ENCODE data around the gene FBXO48.
"Not testable (repeated sequence)": the region's sequence is repeated elsewhere in the genome, so short reads cannot be mapped to it uniquely, and the experiment has no call there.

Gene FBXO48

GRCh38 chr2:68467077-68467960 lies at the start of gene FBXO48, which contains the start of gene APLF:
Gene FBXO48 (minus strand): TSS chr2:68467294. CDS start chr2:68465145, 2,149 bp downstream.
Gene APLF (plus strand): TSS chr2:68467585. CDS start chr2:68467732, 147 bp downstream.
- DNase-seq (ENCODE audit: low read depth): peak; percentile 100

DNA sequence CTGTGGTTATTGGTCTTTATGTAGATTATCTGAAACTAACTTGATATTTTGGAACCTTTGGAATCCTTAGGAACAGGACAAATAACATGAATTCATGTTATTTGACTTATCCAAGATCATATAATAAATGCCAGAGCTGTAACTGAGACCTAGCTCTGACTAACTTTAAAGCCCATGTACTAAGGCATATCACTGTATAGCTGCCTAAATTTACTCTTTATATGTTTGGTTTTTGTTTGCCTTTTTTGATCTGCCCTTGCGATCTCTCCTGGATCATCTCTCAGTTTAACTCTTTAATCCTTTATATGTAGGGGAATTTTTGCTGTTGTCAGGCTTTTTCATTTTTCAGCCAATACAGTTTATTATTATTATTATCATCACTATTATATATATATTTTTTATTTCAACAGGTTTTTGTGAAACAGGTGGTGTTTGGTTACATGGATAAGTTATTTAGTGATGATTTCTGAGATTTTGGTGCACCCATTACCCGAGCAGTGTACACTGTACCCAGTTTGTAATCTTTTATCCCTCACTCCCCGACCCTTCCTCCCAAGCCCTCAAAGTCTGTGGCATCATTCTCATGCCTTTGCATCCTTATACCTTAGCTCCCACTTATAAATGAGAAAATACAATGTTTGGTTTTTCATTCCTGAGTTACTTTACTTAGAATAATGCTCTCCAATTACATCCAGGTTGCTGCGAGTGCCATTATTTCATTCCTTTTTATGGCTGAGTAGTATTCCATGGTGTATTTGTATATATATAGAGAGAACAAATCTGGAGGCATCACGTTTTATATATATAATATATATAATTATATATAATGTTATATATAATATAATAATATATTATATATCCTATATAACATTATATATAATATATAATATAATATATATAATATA lies 49.2 kb upstream of the FBXO48 start:
- DNase-seq (ENCODE audit: low read depth): no peak

- no peak for DNase-seq (ENCODE audit: low read depth)
Measured at GRCh38 chr2:68514316-68514929, 47.3 kb upstream of the FBXO48 start.

GRCh38 chr2:68512966-68513365 lies 45.9 kb upstream of the FBXO48 start:
- DNase-seq (ENCODE audit: low read depth): no peak

- DNase-seq (ENCODE audit: low read depth): no peak
Measured at GRCh38 chr2:68512326-68512725, 45.2 kb upstream of the FBXO48 start.

DNA sequence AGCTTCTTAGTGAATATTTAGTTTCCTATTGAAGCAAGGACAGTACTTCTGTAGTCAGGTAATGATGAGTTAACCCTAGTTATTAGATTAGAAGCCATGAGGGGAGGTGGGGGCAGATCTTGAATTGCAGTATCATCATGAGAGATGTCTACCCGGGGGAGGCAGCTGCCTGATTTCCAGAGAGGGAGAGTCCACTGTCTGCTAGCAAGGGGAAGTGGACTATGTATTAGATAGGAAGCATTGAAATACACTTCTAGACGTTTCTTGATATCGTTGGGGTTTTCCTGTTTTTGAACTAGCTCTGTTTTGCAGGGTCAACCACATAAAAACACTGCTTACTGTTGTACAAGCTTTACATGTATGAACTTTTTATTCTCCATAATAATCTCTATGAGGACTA lies 39.1 kb upstream of the FBXO48 start:
- DNase-seq (ENCODE audit: low read depth): no peak

DNA sequence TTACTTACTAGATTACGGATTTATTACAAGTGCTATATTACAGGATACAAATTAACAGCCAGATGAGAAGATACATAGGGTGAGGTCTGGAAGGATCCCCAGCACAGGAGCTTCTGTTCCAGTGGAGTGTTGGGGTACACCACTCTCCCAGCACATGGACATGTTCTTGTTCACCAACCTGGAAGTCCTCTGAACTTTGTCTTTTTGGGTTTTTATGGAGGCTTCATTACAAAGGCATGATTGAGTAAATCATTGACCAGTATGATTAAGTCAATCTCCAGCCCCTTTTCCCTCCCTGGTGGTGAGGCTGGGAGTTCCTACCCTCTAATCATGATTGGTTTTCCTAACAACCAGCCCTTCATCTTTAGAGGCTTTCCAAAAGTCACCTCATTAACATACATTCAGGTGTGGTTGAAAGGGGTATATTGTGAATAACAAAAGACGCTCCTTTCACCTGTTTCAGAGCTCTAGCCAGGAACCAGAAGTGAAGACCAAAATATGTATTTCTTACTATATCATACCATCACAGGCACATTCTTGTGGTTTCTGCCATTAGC lies 38.6 kb upstream of the FBXO48 start:
- no peak for DNase-seq (ENCODE audit: low read depth)

DNA sequence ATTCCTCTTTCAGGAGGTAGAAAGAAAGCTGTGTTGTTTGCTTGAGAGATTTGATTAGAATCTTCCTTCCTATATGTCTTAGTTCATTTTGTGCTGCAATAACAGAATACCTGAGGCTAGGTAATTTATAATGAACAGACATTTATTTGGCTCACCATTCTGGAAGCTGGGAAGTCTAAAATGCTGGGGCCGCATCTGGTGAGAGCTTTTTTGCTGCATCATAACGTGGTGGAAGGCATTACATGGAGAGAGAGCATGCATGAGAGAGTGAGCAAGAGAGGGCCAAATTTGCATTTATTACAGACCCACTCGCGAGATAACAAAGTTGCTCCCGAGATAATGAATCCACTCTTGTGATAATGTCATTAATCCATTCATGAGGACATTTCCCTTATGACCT lies 34.7 kb upstream of the FBXO48 start:
- no peak for DNase-seq (ENCODE audit: low read depth)

- DNase-seq (ENCODE audit: low read depth): no peak
Measured at GRCh38 chr2:68500649-68501048, 33.6 kb upstream of the FBXO48 start.

DNA sequence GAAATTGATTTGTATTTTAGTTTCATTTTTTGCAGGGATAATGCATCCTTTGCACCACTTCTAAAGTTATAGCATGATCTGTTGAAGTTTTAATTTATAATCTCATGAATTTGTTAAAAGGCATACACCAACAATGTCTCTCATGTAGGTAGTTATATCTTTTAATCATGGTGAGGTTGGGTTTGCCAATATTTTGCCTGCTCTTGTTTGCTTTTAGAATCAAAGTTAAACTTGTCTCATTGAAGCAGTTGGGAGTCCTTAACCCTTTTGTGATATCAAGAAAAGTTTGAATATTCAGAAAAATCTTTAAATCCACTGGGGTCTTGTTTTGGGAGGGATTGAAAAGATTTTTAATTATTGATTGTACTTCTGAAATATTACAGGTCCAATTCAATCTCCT lies 32.0 kb upstream of the FBXO48 start:
- no peak for DNase-seq (ENCODE audit: low read depth)

DNA sequence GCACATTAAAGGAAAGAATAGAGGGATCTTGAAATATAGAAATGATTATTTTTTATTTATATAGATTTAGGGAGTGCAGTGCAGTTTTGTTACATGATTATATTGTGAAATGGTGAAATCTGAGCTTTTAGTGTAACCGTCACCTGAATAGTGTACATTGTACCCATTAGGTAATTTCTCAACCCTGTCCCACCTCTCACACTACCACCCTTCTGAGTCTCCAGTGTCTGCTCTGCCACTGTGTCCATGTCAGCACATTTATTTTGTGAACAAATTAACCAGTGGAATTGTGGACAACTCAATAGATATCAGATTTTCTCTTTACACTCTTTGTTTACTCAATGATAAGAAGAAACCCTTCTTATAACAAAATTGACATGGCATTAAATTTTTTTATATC lies 24.5 kb upstream of the FBXO48 start:
- DNase-seq (ENCODE audit: low read depth): no peak

GRCh38 chr2:68489282-68489681 lies 22.2 kb upstream of the FBXO48 start:
- no peak for DNase-seq (ENCODE audit: low read depth)

- not testable (repeated sequence) for DNase-seq (ENCODE audit: low read depth)
Measured at GRCh38 chr2:68488605-68489004, 21.5 kb upstream of the FBXO48 start.

GRCh38 chr2:68487773-68488355 lies 20.8 kb upstream of the FBXO48 start:
- peak; percentile 31 for DNase-seq (ENCODE audit: low read depth)

GRCh38 chr2:68483011-68483410 lies 15.9 kb upstream of the FBXO48 start:
- no peak for DNase-seq (ENCODE audit: low read depth)

- no peak for DNase-seq (ENCODE audit: low read depth)
Measured at GRCh38 chr2:68482296-68482820, 15.3 kb upstream of the FBXO48 start.

- DNase-seq (ENCODE audit: low read depth): no peak
Measured at GRCh38 chr2:68478688-68479087, 11.6 kb upstream of the FBXO48 start.

DNA sequence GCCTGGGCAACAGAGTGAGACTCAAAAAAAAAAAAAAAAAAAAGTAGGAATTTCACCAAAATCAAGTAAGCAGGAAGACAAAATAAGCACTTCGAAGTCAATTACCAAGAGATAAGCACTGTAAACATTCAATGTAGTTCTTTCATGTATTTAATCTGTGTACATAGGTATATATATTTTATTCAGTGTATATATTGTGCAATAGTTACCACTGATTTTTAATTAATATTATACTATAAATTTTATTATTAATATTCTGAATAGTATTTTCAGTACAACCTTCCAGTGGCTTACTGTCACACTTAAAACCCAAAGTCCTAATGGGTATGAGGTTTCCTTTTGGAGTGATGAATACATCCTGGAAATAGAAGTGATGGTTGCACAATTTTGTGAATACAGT lies 9.4 kb upstream of the FBXO48 start:
- DNase-seq (ENCODE audit: low read depth): no peak

GRCh38 chr2:68475576-68475975 lies 8.5 kb upstream of the FBXO48 start:
- no peak for DNase-seq (ENCODE audit: low read depth)

DNA sequence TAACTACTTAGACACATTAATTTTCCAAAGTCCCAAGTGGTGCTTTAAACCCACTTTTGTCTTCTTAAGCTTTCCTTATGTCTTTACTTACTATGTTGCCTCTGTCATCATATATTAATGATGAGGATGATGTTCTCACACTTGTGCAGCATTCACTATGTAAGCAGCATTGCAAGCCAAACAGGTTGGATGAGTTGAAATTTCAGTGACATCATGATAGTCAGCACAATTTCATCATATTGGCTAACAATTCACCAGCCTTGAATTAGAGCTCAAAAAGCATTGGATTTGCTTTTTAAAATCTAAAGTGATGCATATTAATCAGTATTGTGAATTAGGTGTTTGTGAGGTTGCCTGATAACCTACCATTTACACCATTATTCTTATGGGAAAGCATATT lies 8.0 kb upstream of the FBXO48 start:
- no peak for DNase-seq (ENCODE audit: low read depth)

DNA sequence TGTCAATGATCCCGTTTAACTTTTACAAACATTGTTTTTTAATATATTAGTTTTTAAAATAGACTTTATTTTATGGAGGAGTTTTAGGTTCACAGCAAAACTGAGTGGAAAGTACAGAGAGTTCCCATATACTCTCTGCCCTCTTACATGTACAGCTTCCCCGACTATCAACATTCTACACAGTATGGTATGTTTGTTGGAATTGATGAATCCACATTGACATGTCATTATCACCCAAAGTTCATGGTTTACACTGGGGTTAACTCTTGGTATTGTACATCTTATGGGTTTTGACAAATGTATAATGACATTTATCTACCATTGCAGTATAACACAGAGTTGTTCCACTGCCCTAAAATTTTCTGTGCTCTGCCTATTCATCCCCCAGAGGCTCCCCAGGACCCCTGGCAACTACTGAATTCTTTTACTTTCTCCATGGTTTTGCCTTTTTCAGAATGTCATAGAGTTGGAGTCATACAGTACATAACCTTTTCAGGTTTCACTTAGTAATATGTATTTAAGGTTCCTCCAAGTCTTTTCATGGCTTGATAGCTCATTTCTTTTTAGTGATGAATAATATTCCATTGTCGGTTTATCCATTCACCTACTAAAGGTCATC lies 5.8 kb upstream of the FBXO48 start:
- no peak for DNase-seq (ENCODE audit: low read depth)

All from EH (cell line).